DOHH2 (cell line): Measurements from ENCODE around the gene MACROD1.

Source experiments
- CTCF ChIP-seq: fragments of 200-600 bp; sonication (generic); IDR thresholded peaks from one replicate; pipeline ENCODE4 v1.5.1; 2014; ENCODE audit warnings: antibody characterized with exemption, mild to moderate bottlenecking, low read depth, low read length; ENCODE audit not compliant: poor library complexity, severe bottlenecking
- EZH2phosphoT487 ChIP-seq: fragments of 200-600 bp; sonication (generic); IDR thresholded peaks from 2 replicates; pipeline ENCODE4 v1.6.1; 2017; ENCODE audit warnings: borderline replicate concordance, mild to moderate bottlenecking, antibody characterized with exemption, low read length, moderate library complexity, mixed read lengths

- TF ChIP-seq CTCF (no peak), EZH2phosphoT487 (no peak)
Measured at GRCh38 chr11:64072871-64073270, 93.0 kb downstream of the MACROD1 start.
